Esophagus muscularis mucosa (tissue), 4 donors: Measurements from ENCODE around the gene GALNT18. TPM values are rescaled to one million over a fixed set of nuclear protein-coding genes. Genes with fewer than 3 reads are reported as not detected.

Source experiments
- DNase-seq: peaks from one replicate; pipeline ENCODE4 v3.0.0-alpha.2; 2017; ENCODE audit errors: extremely low spot score
- H3K27ac ChIP-seq, 4 donors: fragments of 200-600 bp; sonication (generic); replicated peaks in 1 of 4; 1 replicate in 3 of 4; 2 replicates in 1 of 4; pipeline ENCODE4 v1.5.1; 2016 to 2019; ENCODE audit warnings: mild to moderate bottlenecking in 1 of 4
- H3K27me3 ChIP-seq, 4 donors: fragments of 200-600 bp; sonication (generic); one replicate each; pipeline versions ENCODE4 v1.5.1 to v1.6.0; 2016 to 2019
- H3K36me3 ChIP-seq, 4 donors: fragments of 200-600 bp; sonication (generic); one replicate each; pipeline ENCODE4 v1.5.1; 2016 to 2019
- H3K4me1 ChIP-seq, 4 donors: fragments of 200-600 bp; sonication (generic); one replicate each; pipeline ENCODE4 v1.5.1; 2016 to 2019
- H3K4me3 ChIP-seq, 4 donors: fragments of 200-600 bp; sonication (generic); 1 replicate in 2 of 4; 2 replicates in 2 of 4; pipeline ENCODE4 v1.5.1; 2016 to 2019; ENCODE audit warnings: mild to moderate bottlenecking in 4 of 4, moderate library complexity in 1 of 4
- H3K9me3 ChIP-seq, 4 donors: fragments of 200-600 bp; sonication (generic); 1 replicate in 3 of 4; 2 replicates in 1 of 4; pipeline ENCODE4 v1.5.1; 2016 to 2019
- CTCF ChIP-seq, 3 experiments: fragments of 200-600 bp in 2 of 3; fragments of 450-650 bp in 1 of 3; sonication (generic) in 2 of 3; IDR thresholded peaks; one replicate each; pipeline ENCODE4 v1.5.1; 2017 to 2019; ENCODE audit warnings: antibody characterized with exemption in 3 of 3, mild to moderate bottlenecking in 2 of 3, moderate library complexity in 1 of 3
- EP300 ChIP-seq: sonication (generic); formaldehyde crosslinking; IDR thresholded peaks from one replicate; pipeline ENCODE4 v1.6.1; 2017; ENCODE audit warnings: antibody characterized with exemption
- POLR2A ChIP-seq: fragments of 450-650 bp; IDR thresholded peaks from one replicate; pipeline ENCODE4 v1.6.1; 2017; ENCODE audit warnings: antibody characterized with exemption, moderate library complexity, mild to moderate bottlenecking, low read depth
- POLR2AphosphoS5 ChIP-seq, 2 donors: sonication (generic); formaldehyde crosslinking; IDR thresholded peaks; one replicate each; pipeline ENCODE4 v1.6.1; 2017; ENCODE audit warnings: antibody characterized with exemption in 2 of 2
- WGBS: methylation state at CpG from one replicate; pipeline ENCODE4 v1.1.5; 2018; 5-methylcytosine and 5-hydroxymethylcytosine counted together
- intact Hi-C: fragments of 100-400 bp; cut with DNase I; formaldehyde crosslinking; loops from one replicate; pipeline ENCODE4 v1.15.1; 2023
- total RNA-seq, 4 donors: library from RNA; depleted of rRNA; stranded (reverse); fragments of >200 nt; gene quantifications; one replicate each; pipeline versions ENCODE4 v1.1.0 to v1.2.1, GENCODE V29; 2016

Gene GALNT18
- total RNA-seq, 4 donors from 2014 or later: 29.1 to 67.0 (median 49.3) TPM

DNA sequence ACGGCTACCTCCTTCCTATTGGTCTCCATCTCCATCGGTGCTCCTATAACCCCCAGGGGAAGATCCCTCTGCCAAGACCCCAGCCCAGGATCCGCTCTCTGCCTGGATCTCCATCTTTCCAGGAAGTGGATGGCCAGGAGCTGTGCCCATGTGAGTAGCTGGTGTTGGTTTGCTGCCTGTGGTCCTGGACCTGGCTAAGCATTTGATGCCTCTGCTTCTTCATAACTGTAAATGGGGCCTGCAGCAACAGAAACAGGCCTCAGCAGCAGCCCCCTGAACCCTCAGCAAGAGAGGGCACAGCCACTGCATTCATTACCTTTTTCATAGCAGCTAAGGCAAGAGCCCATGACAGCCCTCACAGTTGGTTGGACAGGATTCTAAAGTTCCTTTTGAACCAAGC lies 242.1 kb downstream of the GALNT18 start:
- TF ChIP-seq POLR2A (no peak), POLR2AphosphoS5 (IDR thresholded peaks at IDR 0.05) (no peak), EP300 (no peak), CTCF (IDR thresholded peaks at IDR 0.05) (no peak)
- H3K27ac ChIP-seq: no peak overlapping the region
- no peaks in the 10 kb centered on the region for H3K9me3 ChIP-seq
- WGBS: 100% methylated on average over 1 of the region's 3 CpGs
- peaks cover 0 to 8% (median 0%) of the 10 kb centered on the region in 4 donors for H3K4me1 ChIP-seq
- DNase-seq: no peak
- no peak overlapping the region for H3K4me3 ChIP-seq
- H3K27me3 ChIP-seq: no peaks in the 10 kb centered on the region
- intact Hi-C loops: no loop called here
- H3K36me3 ChIP-seq: peaks cover 0 to 41% (median 20%) of the 10 kb centered on the region in 4 donors

DNA sequence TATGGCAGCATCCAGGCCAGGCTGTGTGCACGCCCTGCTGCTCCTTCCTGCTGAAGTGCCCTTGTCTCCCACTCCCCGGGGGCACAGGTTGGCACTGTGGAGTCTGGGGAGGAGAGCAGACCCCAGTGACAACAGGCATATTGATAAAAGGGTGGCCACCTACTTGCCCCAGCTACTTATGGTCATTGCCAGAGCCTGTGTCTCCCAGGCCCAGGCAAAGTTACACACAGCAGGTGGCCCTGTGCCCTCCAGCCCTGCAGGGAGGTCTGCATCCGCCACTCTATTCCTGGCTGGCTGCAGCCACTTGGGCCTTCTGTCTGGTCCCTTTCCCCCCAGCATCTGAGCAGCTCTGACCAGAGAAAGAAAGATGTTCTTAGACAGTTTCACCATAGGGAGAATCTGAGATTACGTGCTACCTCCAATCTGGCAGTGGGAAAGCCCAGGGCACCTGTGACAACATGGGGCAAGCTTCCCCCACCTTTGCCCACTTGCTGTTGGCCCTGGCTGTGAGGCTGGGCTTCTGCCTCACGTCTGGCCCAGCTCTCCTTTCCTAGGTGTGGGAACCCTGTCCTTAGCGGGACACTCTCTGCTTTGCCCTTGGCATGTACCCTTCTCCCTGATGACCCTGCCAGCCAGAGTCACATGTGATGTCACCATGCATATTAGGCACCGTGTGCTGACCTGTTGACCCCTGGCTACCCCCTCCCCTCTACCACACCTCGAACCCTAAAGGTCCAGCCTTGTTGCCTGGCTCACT lies 243.4 kb downstream of the GALNT18 start:
- no peak for TF ChIP-seq CTCF (IDR thresholded peaks at IDR 0.05)
- TF ChIP-seq EP300: no peak
- no peak for TF ChIP-seq POLR2A
- no peak for TF ChIP-seq POLR2AphosphoS5 (IDR thresholded peaks at IDR 0.05)
- intact Hi-C loops: no loop called here
- WGBS: 82% methylated on average over 8 of the region's 8 CpGs

GRCh38 chr11:11374358-11375148 lies 247.3 kb downstream of the GALNT18 start:
- H3K27ac ChIP-seq: no peak overlapping the region
- no peak for DNase-seq
- H3K36me3 ChIP-seq: peaks cover 0 to 83% (median 36%) of the 10 kb centered on the region in 4 donors
- peaks cover 0 to 10% (median 2%) of the 10 kb centered on the region in 4 donors for H3K4me1 ChIP-seq
- 90% methylated on average over 7 of the region's 7 CpGs for WGBS
- no peak overlapping the region for H3K4me3 ChIP-seq
- no peaks in the 10 kb centered on the region for H3K27me3 ChIP-seq
- TF ChIP-seq EP300 (no peak), POLR2AphosphoS5 (IDR thresholded peaks at IDR 0.05) (no peak), CTCF (IDR thresholded peaks at IDR 0.05) (no peak), POLR2A (no peak)
- intact Hi-C loops: no loop called here
- no peaks in the 10 kb centered on the region for H3K9me3 ChIP-seq

More for the DNA sequence above, 243.4 kb downstream of the GALNT18 start:
- Histone ChIP-seq H3K36me3 (peaks cover 0 to 49% (median 21%) of the 10 kb centered on the region in 4 donors), H3K27me3 (no peaks in the 10 kb centered on the region), H3K9me3 (no peaks in the 10 kb centered on the region), H3K4me1 (peaks cover 0 to 8% (median 0%) of the 10 kb centered on the region in 4 donors), H3K4me3 (no peak overlapping the region), H3K27ac (no peak overlapping the region)
- no peak for DNase-seq

- no peaks in the 10 kb centered on the region for H3K27me3 ChIP-seq
- TF ChIP-seq CTCF (IDR thresholded peaks at IDR 0.05) (no peak), POLR2A (no peak), EP300 (no peak), POLR2AphosphoS5 (IDR thresholded peaks at IDR 0.05) (no peak)
- H3K36me3 ChIP-seq: peaks cover 0 to 82% (median 39%) of the 10 kb centered on the region in 4 donors
- intact Hi-C loops: no loop called here
- peaks cover 0 to 10% (median 2%) of the 10 kb centered on the region in 4 donors for H3K4me1 ChIP-seq
- H3K27ac ChIP-seq: no peak overlapping the region
- H3K9me3 ChIP-seq: no peaks in the 10 kb centered on the region
- no peak for DNase-seq
- 88% methylated on average over 5 of the region's 5 CpGs for WGBS
- H3K4me3 ChIP-seq: no peak overlapping the region
These were observed 247.9 kb downstream of the GALNT18 start for GRCh38 chr11:11373934-11374333.
